Small intestine (tissue), 7 donors: ENCODE measurements around the gene MBD6. TPM values are rescaled to one million over a fixed set of nuclear protein-coding genes. Genes with fewer than 3 reads are reported as not detected.
A peak's percentile ranks its signal among the peaks of the same experiment; 100 is the strongest.
"Not testable (repeated sequence)": the region's sequence is repeated elsewhere in the genome, so short reads cannot be mapped to it uniquely, and the experiment has no call there.

ENCODE experiments used
- DNase-seq, 2 donors: peaks; one replicate each; pipeline versions ENCODE4 v3.0.0 to v3.0.0-alpha.2; 2013
- FAIRE-seq: peaks from 2 replicates; lab custom pipeline; 2012; peaks lifted over from hg19 to GRCh38; lab: Jason Lieb, UNC
- H3K27ac ChIP-seq, 3 donors: one replicate each; pipeline ENCODE4 v1.5.1; 2013; ENCODE audit warnings: low read length in 2 of 3, mild to moderate bottlenecking in 2 of 3, control low read depth in 1 of 3, inconsistent platforms in 1 of 3, low read depth in 1 of 3, moderate library complexity in 1 of 3
- H3K27me3 ChIP-seq, 3 donors: one replicate each; pipeline ENCODE4 v1.6.1; 2013; ENCODE audit warnings: low read length in 3 of 3, inconsistent platforms in 1 of 3; ENCODE audit not compliant: control insufficient read depth in 3 of 3, insufficient read depth in 3 of 3
- H3K36me3 ChIP-seq, 3 donors: one replicate each; pipeline ENCODE4 v1.6.1; 2013; ENCODE audit warnings: low read length in 3 of 3, inconsistent platforms in 1 of 3, low read depth in 1 of 3, mild to moderate bottlenecking in 1 of 3, moderate library complexity in 1 of 3; ENCODE audit not compliant: control insufficient read depth in 3 of 3, insufficient read depth in 2 of 3
- H3K4me1 ChIP-seq, 3 donors: one replicate each; pipeline ENCODE4 v1.6.1; 2013; ENCODE audit warnings: low read length in 2 of 3, inconsistent platforms in 1 of 3, low read depth in 1 of 3, mild to moderate bottlenecking in 1 of 3, moderate library complexity in 1 of 3; ENCODE audit not compliant: control insufficient read depth in 3 of 3, insufficient read depth in 2 of 3
- H3K4me3 ChIP-seq, 3 donors: one replicate each; pipeline ENCODE4 v1.5.1; 2013; ENCODE audit warnings: low read length in 3 of 3, control low read depth in 1 of 3, inconsistent platforms in 1 of 3, low read depth in 1 of 3, mild to moderate bottlenecking in 1 of 3, moderate library complexity in 1 of 3
- H3K9me3 ChIP-seq, 2 donors: one replicate each; pipeline ENCODE4 v1.6.1; 2013; ENCODE audit warnings: low read depth in 1 of 2, low read length in 1 of 2; ENCODE audit not compliant: control insufficient read depth in 2 of 2, insufficient read depth in 1 of 2
- WGBS, 3 donors: extraction: QIAGEN DNeasy Blood & Tissue Kit; methylation state at CpG; one replicate each; pipeline ENCODE4 v1.1.7; 2013; 5-methylcytosine and 5-hydroxymethylcytosine counted together
- polyA plus RNA-seq, 4 donors: library from polyadenylated mRNA; stranded (reverse) in 3 of 4; unstranded in 1 of 4; fragments of 200-250 nt in 3 of 4; fragments of 120-200 nt in 1 of 4; gene quantifications; one replicate each; pipeline versions ENCODE4 v1.2.1 to v1.2.3, GENCODE V29; 2013
- donor health status: healthy with polysubstance abuse.
- donor health status: control.
- donor health status: control.
- donor health status: Bipolar disorder and iron deficiency.
- donor health status: healthy.

MBD6 gene
- polyA plus RNA-seq, 4 donors: 20.5 to 72.0 (median 36.5) TPM

DNA sequence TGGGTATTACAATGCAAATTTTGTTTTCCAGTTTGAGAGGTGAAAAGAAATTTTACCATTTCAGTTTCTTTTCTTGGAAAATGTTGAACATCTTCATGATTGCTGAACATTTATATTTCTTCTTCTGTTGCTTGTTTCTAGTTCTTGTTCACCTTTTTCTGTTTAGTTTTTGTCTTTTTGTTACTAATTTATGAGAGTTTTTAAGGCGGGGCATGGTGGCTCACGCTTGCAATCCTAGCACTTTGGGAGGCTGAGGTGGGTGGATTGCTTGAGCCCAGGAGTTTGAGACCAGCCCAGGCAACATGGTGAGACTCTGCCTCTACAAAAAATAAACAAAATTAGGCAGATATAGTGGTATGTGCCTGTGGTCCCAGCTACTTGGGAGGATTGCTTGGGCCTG, 37.9 kb downstream of the MBD6 start:
- Histone ChIP-seq H3K27me3 (peaks cover 0 to 17% (median 0%) of the 10 kb centered on the region in 3 donors), H3K36me3 (no peaks in the 10 kb centered on the region), H3K9me3 (no peaks in the 10 kb centered on the region), H3K27ac (no peak overlapping the region), H3K4me3 (no peak overlapping the region), H3K4me1 (no peaks in the 10 kb centered on the region)
- 84 to 87% (median 86%) methylated on average over 2 of the region's 2 CpGs for WGBS, 3 donors
- no peak for FAIRE-seq
- DNase-seq: no peak

- 26 to 56% (median 29%) methylated on average over 1 of the region's 1 CpG for WGBS, 3 donors
- DNase-seq: peak in 1 of 2 donors; percentile 17
- H3K4me3 ChIP-seq, H3K27ac ChIP-seq, H3K36me3 ChIP-seq, H3K4me1 ChIP-seq, FAIRE-seq, H3K9me3 ChIP-seq: not testable (repeated sequence)
- H3K27me3 ChIP-seq: peaks cover 0 to 17% (median 0%) of the 10 kb centered on the region in 3 donors
Observed at GRCh38 chr12:57561117-57561516, 38.5 kb downstream of the MBD6 start.

GRCh38 chr12:57563358-57563757, 40.7 kb downstream of the MBD6 start:
- Histone ChIP-seq H3K9me3 (no peaks in the 10 kb centered on the region), H3K27ac (no peak overlapping the region), H3K4me3 (no peak overlapping the region), H3K27me3 (peaks cover 0 to 17% (median 0%) of the 10 kb centered on the region in 3 donors), H3K36me3 (no peaks in the 10 kb centered on the region), H3K4me1 (no peaks in the 10 kb centered on the region)
- DNase-seq: no peak
- 45 to 60% (median 60%) methylated on average over 4 of the region's 4 CpGs for whole genome bisulfite sequencing, 3 donors
- no peak for FAIRE-seq

GRCh38 chr12:57564178-57564740, 41.6 kb downstream of the MBD6 start:
- H3K27ac ChIP-seq: no peak overlapping the region
- H3K4me3 ChIP-seq: no peak overlapping the region
- 81 to 84% (median 83%) methylated on average over 7 of the region's 7 CpGs for WGBS, 3 donors
- FAIRE-seq (no peak), DNase-seq (no peak)
- H3K4me1 ChIP-seq: no peaks in the 10 kb centered on the region
- no peaks in the 10 kb centered on the region for H3K9me3 ChIP-seq
- H3K27me3 ChIP-seq: peaks cover 0 to 17% (median 0%) of the 10 kb centered on the region in 3 donors
- no peaks in the 10 kb centered on the region for H3K36me3 ChIP-seq

DNA sequence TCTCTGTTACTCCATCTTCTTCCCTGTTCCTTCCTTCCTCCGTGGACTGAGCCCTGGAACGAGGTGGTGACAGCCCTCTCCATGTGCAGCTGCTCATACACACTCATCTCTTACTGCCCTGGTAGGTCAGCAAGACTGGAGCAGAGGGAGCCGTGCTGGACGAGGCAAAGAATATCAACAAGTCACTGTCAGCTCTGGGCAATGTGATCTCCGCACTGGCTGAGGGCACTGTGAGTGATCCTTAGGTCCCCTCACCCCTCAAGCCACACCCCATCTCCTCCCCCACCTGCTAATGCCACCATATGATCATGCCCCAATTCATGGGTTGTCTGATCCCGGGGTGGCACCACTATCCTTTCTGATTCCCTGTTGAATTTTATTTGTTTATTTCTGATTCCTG, 46.2 kb downstream of the MBD6 start:
- Histone ChIP-seq H3K27me3 (peaks cover 0 to 12% (median 2%) of the 10 kb centered on the region in 3 donors), H3K4me1 (no peaks in the 10 kb centered on the region), H3K36me3 (no peaks in the 10 kb centered on the region), H3K4me3 (no peak overlapping the region), H3K27ac (no peak overlapping the region), H3K9me3 (no peaks in the 10 kb centered on the region)
- WGBS, 3 donors: 64 to 74% (median 72%) methylated on average over 6 of the region's 6 CpGs
- FAIRE-seq (no peak), DNase-seq (no peak)

- Histone ChIP-seq H3K4me3 (no peak overlapping the region), H3K9me3 (no peaks in the 10 kb centered on the region), H3K27me3 (peaks cover 0 to 8% (median 2%) of the 10 kb centered on the region in 3 donors), H3K36me3 (no peaks in the 10 kb centered on the region), H3K4me1 (no peaks in the 10 kb centered on the region), H3K27ac (no peak overlapping the region)
- 84 to 88% (median 87%) methylated on average over 18 of the region's 18 CpGs for WGBS, 3 donors
- DNase-seq: no peak
- FAIRE-seq: no peak
Observed at GRCh38 chr12:57569858-57570257, 47.2 kb downstream of the MBD6 start.

GRCh38 chr12:57570438-57570837, 47.8 kb downstream of the MBD6 start:
- FAIRE-seq, H3K36me3 ChIP-seq, H3K4me3 ChIP-seq, DNase-seq, H3K27me3 ChIP-seq, H3K9me3 ChIP-seq, H3K27ac ChIP-seq, H3K4me1 ChIP-seq: not testable (repeated sequence)
- WGBS, 3 donors: 84 to 87% (median 85%) methylated on average over 13 of the region's 13 CpGs

DNA sequence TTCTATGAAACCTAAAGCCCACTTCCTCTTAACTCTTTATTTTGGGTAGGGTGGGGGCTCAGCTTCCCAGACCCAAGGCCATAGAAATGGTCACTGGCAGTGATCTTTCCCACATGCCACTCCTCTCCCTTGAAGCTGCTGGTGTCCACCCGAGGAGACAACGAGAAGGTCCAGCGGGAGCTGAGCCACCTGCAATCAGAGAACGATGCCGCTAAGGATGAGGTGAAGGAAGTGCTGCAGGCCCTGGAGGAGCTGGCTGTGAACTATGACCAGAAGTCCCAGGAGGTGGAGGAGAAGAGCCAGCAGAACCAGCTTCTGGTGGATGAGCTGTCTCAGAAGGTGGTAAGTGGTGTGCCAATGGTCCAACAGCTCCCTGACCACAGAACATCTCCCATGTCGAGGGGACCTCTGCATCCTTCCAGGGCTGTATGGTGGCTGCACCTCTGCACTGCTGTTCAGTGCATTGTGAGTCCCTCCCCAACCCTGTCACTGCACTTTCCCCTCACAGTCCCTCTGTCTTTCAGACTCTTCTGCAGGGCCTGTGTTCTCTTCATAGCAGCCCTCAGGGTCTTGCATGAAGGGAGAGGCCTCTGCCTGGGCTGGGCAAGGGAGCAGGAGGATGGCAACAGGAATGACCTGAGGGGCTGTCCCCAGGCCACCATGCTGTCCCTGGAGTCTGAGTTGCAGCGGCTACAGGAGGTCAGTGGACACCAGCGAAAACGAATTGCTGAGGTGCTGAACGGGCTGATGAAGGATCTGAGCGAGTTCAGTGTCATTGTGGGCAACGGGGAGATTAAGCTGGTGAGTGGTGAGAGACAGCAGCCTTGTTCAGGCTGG, 49.5 kb downstream of the MBD6 start:
- FAIRE-seq (no peak), DNase-seq (no peak)
- peaks cover 0 to 10% (median 0%) of the 10 kb centered on the region in 3 donors for H3K4me1 ChIP-seq
- no peak overlapping the region for H3K27ac ChIP-seq
- no peak overlapping the region for H3K4me3 ChIP-seq
- no peaks in the 10 kb centered on the region for H3K36me3 ChIP-seq
- WGBS, 3 donors: 86 to 88% (median 87%) methylated on average over 12 of the region's 12 CpGs
- H3K27me3 ChIP-seq: peaks cover 0 to 8% (median 2%) of the 10 kb centered on the region in 3 donors
- H3K9me3 ChIP-seq: no peaks in the 10 kb centered on the region
